GM21576 (cell line): ENCODE measurements around the gene CLSTN2.
A peak's percentile ranks its signal among the peaks of the same experiment; 100 is the strongest.

Experiments used
- ATAC-seq: cut with Tn5 transposase; IDR thresholded peaks from one replicate; pipeline ENCODE4 v1.9.1; 2021; ENCODE audit warnings: mild to moderate bottlenecking, moderate library complexity; ENCODE audit not compliant: unreplicated experiment

The CLSTN2 gene

DNA sequence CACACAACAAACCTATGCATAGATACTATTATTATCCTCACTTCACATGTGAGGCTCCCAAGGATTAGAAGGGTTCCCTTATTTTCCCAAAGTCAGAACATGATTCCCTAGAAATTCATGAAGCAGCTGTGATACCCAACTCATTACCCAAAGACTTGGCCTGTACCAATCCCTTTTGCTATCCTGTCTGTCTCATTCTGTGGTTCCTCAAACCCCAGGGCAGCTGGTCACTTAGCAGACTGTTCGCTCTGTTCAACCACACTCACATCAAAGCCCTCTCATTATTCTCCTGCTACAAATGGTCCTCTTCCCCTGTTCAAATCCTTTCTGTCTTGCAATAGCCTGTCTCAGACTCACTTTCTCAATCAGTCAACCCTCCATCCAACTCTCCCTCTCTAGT lies 588.6 kb downstream of the CLSTN2 start:
- ATAC-seq: no peak

DNA sequence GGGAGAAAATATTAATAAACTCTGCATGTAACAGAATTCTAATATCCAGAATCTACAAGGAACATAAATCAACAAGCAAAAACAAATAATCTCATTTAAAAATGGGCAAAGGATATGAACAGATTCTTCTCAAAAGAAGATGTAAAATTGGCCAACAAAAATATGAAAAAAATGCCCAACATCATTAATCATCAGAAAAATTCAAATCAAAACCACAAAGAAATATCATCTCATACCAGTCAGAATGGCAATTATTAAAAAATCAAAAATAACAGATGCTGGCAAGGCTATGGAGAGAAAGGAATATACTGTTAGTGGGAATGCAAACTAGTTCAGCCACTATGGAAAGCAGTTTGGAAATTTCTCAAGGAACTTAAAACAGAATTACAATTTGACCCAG lies 592.2 kb downstream of the CLSTN2 start:
- no peak for ATAC-seq

DNA sequence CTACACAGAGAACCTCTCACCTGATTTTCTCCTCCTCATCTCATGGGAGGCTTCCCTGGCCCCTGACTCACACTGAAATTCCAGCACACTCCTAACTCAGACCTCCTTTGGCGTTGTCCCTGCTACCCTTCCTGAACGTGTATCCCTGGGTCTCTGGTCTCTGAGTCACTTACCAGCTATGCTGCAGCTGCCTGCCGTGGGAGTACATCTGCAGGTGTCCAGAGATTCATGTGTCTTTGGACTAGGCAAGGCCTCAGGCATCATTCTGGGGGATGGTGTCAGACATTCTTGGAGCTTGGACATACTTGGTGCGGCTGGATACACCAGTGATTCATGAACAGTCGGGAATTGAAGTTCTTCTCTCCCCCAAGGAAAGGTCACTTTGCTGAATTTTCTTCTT lies 594.1 kb downstream of the CLSTN2 start:
- ATAC-seq: no peak

DNA sequence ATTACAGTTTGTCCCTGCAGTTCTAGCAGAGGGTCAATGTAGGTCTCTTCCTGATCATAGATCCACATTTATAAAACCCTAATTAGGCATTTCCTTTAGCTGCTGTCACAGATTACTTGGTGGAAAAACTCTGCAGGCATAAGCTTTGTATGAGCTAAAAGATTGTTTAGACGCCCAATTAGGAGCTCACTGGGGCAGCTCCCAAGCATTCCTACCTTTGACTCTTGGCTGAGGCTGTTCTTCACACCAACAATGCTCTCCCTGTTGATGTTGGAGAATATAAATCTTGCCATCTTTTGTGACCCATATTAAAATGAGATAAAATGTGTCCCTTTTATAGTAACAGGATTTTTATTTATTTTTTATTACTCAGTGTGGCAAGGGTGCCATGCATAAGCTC lies 594.6 kb downstream of the CLSTN2 start:
- no peak for ATAC-seq

DNA sequence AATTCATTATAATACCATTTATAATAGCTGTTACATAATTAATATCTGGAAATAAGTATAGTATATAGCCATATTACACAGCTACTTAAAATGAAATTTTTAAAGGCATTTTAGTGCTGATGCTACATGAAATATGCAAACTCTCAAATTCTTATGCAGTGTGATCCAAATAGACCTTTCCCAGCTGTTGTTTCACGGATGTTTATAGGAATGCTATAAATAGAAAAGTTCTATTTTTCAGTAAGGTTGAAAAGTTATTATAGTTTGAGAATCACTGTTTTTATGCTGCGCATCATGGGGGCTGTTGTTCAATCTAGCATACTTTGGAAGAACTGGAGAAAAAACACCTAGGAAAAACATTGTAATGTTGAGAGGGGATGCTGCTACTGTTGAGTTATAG lies 595.1 kb downstream of the CLSTN2 start:
- no peak for ATAC-seq

DNA sequence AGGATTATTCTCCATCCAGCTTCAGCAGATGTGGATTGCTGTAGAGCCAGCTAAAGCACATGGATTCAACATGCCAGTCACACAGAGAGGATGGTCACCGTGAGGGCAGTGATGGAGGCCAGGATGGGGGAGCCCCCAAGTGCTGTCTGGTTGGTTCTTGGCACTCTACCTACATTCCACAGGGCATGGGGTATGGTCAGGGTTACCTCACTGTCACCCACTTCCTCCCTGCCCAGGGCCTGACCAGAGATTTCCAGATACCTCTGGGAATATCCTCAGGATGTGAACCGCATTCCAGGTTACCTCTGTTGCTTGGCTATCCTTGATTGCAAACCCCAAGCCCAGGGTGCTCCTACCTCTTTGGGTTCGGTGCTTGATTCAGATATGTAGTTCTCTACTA lies 595.6 kb downstream of the CLSTN2 start:
- no peak for ATAC-seq

DNA sequence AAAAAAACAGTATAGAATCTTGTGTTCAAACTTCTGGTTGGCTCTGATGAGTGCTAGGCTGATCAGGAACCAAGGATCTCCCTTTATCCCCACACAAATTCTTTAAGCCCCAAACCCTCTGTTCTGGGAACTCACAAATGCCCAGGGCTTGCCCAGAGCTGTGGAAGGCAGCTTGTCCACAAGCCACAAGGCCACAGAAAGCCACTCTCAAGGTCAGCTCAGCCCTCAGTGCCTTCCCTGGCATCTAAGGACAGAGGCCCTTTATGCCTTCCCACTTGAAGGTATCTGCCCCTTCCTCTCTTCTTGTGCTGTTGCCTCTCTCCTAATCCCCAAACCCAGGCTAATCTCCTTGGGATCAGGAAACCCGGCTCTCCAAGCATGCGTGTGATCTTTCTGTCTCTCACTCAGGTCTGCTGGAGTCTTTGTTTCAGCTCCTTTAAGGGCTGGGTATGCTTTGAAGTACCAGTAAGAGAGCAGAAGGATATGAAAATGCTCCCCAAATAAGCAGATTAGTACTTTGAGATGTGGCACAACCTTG lies 597.9 kb downstream of the CLSTN2 start:
- no peak for ATAC-seq

DNA sequence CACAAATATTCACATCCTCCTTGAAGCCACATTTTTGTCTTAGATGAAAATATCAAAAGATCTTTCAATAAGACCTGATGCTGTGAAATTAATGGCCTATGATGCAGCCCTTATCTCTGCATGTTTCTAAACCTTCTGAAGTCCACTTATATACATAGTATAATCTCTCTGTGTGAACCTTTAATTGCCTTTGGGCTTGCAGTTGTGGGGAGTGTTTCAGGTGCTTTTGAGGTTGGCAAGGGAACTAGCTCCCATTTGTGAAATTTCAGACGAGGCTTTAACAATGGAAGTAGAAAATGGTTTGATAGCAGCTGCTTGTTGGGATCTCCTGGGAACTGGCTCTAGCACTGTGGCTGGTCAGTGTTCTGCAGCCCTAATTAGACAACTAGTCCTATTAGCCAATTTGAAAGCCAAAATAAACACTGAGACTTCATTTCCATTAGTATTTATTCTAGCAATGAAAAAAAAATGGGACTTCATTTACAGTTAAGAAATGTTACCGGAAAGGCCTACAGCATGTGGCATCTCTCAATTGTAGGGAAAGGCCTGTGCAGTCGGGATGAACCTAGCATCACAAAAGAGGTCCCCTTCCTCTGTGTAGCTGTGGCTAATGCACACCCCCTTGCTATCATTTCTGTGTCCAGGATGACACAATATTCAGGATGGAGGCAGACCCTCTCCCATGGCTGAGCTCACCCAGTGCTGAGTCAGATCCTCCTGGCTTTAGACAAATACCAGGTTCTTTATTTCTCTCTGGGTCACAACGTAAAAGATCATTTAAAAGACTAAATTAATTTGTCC lies 602.1 kb downstream of the CLSTN2 start:
- ATAC-seq: no peak

DNA sequence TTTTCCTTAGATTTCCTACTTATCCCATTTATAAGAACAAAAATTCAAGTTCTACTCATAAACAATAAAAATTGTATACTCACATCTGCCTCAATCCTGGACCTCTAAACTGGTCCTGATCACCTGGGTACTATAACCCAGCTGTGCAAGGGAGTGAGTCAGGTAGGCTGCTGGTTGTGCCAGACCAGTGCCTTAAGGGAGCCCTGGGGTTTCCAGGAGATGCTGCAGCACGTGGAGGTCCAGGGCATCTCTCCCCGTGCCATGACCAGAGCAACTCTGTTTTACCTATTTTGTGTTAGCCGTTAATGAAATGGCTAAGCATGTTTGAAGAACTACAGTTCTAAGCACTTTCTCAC lies 602.7 kb downstream of the CLSTN2 start:
- no peak for ATAC-seq

DNA sequence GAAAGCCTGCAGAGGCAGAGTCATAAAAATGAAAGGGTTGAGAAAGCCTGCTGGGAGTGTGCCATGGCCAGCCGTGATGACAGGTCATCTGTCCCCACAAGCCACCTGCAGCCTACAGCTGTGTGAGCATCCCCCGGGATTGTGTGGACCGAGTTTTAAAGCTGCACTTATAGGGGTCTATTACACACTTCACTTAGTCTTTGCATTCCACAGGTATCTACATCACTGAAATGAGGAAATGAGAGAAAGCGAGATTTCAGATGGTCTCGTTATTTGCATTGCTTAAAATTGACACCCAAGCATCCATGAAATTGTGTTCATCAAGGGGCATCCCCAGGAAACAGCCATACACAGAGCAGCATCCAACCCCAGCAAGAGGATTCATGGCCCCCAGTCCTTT lies 605.3 kb downstream of the CLSTN2 start:
- ATAC-seq: peak; percentile 63

DNA sequence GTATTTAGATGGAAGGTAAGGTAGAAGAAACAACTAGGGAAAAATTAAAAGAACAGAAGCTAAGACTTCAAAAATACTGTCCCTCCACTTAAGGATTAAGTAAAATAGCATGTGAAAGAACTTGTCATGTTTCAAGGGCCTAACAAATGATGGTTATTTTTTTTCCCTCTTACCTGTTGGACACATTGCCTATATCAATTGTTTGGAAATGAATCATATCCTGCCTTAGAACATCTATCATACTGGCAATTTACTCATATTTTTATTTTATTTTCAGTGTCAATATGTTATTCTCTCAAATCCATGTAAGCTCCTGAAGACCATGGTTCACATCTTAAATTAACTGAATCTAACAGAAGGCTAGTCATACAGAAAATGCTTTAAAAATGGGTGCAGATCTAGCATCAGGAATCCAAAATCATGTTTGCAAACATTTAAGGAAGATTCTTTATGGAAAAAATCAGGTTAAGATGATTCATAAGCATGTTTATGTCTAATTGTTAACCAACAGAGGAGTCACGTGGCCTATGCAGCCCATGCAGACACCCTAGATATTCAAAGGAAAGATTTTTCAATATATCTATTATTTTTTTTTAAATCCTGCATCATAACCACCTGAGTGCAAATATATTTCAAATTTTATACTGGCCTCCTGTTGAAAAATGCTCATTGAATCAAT lies 607.1 kb downstream of the CLSTN2 start:
- ATAC-seq: no peak

DNA sequence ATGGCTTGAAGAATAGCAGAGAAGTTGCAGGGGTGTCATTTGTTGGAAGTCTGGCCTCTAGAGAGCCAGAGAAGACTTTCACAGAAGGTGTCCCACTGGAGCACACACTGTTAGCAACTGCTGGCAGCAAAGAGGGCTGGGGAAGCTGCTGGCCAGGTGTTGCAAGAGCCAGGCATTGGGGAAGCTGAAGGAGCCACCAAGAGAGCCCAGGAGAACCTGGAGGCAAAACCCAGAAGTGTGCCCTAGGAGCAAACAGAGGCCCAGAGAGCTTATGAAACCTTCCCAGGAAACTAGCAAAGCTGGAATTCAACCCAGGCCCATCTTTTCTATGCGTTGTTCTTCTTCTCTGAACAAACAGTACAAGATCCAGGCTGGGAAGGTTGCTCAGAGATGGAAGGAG lies 610.2 kb downstream of the CLSTN2 start:
- no peak for ATAC-seq

DNA sequence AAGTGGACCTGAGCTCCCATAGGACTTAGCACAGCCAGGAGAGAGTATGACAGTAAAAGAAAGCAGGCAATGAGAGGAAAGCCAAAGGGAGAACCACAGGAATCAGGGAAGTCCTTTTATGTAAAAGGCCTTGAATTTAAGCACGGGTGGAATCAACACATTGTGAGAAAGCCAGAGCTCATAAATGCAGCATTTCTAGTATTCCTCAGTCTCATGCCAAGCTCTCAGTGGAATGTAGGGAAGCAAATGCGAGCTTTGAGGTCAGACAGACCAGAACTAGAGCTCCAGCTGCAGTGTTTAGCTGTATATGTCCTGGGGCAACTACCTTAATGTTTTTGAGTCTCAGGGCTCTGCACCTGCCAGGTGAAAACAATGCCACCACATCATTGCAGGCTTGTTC lies 610.8 kb downstream of the CLSTN2 start:
- no peak for ATAC-seq

DNA sequence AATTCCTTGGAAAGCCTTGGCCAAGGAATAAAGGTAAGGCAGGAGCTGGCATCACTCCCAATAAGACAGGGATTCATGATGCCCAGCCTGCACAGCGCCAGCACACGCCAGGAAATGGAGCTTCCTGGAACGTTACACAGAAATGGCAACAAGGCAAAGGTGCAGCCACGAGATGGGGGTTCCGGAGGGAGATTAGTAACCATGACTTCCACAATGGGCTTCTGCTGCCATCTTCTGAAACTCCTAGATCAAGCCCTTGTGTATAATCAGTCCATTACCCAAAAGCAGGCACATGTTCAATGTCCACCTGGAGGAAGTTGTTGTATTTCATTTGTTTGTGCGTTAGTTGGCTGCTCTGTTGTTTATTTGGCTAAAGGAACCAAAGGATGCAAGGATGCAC lies 611.7 kb downstream of the CLSTN2 start:
- no peak for ATAC-seq

DNA sequence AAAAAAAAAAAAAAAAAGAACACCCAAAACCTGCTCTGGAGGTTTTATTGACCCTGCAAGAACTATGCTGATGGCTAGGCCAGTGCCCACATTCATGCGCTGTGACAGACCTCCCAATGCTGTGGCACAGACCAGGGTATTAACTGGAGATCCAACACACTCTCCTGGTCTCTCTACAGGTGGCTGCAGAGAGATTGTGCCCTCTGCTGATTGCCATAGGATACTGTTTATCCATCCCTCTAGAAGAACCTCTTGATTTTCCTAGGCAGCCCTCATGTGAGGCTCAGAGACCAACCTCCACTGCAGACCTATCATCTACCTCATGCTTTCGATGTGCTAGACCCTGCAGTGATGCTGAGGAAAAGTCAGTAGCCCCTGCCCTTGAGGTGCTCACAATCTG lies 617.4 kb downstream of the CLSTN2 start:
- no peak for ATAC-seq

DNA sequence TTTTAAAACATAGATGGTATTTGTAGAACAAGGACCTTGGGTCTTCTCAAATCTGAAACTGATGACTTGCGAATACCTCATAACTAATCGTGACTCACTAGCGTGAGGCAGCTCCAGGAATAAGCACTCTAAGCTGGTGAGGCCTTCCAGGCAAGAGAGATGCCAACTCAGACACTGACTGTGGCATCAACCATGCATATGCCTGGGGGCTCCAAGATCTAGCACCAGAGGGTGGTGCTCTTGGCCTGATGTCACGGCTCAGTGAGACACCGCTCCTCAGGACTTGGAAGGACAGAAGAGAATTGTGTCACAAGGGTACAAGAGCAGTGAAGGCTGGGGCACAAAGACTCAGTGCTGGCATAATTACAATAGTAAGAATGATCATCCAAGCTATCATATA lies 617.9 kb downstream of the CLSTN2 start:
- no peak for ATAC-seq

DNA sequence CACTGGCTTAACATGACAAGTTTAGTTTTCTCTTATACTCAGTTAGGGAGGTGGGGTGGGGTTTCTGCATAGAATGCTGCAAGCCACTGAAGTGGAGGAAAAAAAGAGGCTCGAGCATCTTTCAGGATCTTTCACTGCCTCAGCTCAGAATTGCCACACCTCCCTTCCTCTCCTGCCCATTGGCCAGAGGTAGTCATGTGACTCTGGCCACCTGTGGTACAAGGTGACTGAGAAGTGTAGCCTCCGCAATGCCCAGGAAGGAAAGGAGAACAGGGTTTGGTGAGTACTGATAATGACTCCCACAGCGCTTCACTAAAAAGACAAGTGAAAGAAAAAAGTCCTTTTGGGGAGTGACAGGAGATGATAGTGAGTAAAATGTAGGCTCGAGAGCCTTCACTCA lies 618.6 kb downstream of the CLSTN2 start:
- ATAC-seq: no peak

DNA sequence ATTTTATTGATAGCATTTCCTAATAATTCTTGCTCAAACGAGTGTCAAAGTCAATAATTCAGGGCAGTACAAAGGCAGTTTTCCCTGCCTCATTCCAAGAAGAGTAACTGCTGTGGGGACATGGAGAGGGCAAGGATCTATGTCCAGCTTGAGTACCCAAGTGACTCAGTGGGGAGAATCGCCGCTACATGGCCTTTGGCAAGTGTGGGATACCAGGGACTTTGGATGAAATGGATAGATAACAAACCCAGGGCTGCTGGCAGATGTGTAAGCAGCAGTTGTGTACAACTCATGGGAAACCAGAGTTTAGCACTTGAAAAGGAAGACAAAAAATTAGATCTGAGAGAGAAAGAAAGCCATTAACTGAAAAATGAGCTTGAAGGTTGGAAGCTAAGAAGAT lies 620.7 kb downstream of the CLSTN2 start:
- ATAC-seq: no peak

DNA sequence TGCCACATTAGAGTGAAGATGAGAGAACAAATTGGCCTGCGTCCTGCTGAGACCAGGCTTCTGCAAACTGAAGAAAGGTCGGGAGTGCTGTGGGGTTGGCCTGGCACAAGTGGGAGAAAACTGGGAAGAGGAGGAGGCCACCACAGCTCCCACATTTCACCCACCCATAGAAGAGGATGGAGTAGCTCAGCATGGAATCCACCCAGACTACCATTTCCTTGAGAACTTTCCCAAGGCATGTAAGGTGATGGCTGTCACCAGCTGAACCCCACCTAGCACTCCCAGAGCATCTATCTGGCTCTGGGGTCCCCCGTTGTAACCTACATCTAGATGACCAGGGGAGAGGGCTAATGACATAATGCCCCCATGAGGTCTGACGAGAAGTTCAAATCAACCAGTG lies 622.5 kb downstream of the CLSTN2 start:
- ATAC-seq: no peak

DNA sequence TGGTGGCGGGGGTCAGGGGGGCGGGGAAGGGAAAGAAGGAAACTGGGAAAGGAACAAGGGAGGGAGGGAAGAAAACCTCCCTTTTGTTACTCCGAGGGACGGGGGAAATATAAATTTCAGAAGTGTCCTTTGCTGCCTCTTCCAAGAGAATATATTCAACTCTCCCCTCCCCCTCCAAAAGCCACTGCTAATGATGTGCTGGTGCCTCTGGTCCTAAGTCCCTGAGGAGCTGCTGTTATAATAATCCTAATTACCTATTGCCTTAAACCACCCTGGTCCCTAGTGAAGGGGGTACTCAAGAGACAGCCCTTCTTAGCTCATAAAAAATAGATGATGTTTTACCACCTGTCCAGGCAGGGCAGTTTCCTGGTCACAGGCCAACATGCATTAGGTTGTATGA lies 624.6 kb downstream of the CLSTN2 start:
- no peak for ATAC-seq

DNA sequence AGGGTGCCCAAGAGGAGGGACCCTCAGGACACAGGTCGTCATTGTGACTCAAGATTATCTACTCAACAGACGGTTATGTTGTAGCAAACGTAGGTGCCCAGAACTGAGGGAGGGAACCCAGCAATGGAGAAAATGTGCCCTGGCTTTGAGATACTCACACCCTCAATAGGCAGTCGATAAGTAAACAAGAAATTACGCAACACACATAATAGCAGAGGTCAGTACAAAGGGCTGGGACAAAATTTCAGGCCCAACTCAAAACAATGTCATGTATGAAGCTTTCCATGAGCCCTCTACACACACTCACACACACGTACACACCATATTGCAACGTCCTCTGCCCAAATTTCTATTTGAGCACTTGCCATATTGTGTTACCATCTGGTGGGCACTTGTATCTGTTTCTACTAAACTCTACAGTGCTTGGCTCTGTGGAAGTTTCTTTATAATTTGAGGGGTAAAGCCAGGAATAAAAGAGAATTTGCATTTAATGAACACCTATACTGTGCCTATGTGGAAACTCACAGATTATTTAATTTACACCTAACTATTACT lies 628.3 kb downstream of the CLSTN2 start:
- no peak for ATAC-seq

DNA sequence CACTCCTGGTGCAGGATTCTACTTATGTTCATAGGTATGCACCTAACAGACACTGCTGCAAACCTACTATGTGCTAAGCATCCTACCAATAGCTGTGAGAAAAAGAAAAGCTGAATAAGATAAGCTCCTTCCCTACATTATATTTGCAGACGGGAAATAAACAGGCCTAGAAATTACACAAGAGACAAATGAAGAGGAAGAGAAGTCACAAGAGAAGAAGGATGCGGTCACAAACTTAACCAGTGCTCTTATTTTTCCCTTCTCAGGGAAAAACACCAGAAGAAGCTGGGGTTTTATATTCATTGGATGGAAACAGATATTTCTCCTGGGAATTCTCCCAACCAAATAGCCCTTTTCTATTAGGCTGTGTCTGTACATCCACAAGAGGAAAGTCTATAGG lies 633.1 kb downstream of the CLSTN2 start:
- no peak for ATAC-seq
